NB4 (cell line): Measurements from ENCODE around the gene FOXD4L3.
"Not testable (repeated sequence)": the region's sequence is repeated elsewhere in the genome, so short reads cannot be mapped to it uniquely, and the experiment has no call there.

Experiments used
- CTCF ChIP-seq: IDR thresholded peaks from one replicate; pipeline ENCODE4 v1.5.1; 2012; ENCODE audit warnings: low read depth, low read length
- MAX ChIP-seq: IDR thresholded peaks from 2 replicates; pipeline ENCODE4 v1.6.1; 2011; ENCODE audit warnings: low read depth, low read length
- POLR2A ChIP-seq: IDR thresholded peaks from 2 replicates; pipeline ENCODE4 v1.6.1; 2011; ENCODE audit warnings: mild to moderate bottlenecking; ENCODE audit not compliant: insufficient read length; ENCODE audit errors: extremely low read depth

- not testable (repeated sequence) for TF ChIP-seq MAX, CTCF, POLR2A
Observed at GRCh38 chr9:68281041-68281440, 21.6 kb upstream of the FOXD4L3 start.
